HepG2 (cell line): ENCODE results near the gene SPIRE1. TPM values are rescaled to one million over a fixed set of nuclear protein-coding genes. Genes with fewer than 3 reads are reported as not detected.

Source experiments
- ATAC-seq: fragments of 200-7000 bp; cut with Tn5 transposase; 3 replicates; pipeline ENCODE4 v1.9.1; 2020; ENCODE audit warnings: mild to moderate bottlenecking, moderate library complexity
- BruUV-seq: library from RNA; stranded (reverse); fragments of 400-500 nt; replicated peaks from 2 replicates; lab custom pipeline; 2021; lab: Mats Ljungman, UMichigan
- CTCF ChIA-PET: fragments of 300-600 bp; formaldehyde crosslinking; extraction: SDS; loops from one replicate; lab custom pipeline; 2021; ENCODE audit warnings: low total read pairs, inconsistent platforms, low intra/inter-chr PET ratio; lab: Yijun Ruan, JAX
- POLR2A ChIA-PET: fragments of 350-600 bp; sonication (Branson Sonifier 250); formaldehyde crosslinking; loops from one replicate; lab custom pipeline; 2020; ENCODE audit warnings: antibody characterized with exemption, inconsistent platforms; lab: Yijun Ruan, JAX
- DNase-seq: peaks from one replicate; pipeline ENCODE4 v3.0.0-alpha.2; 2015; ENCODE audit warnings: low spot score
- FAIRE-seq: peaks from 3 replicates; lab custom pipeline; 2011; peaks lifted over from hg19 to GRCh38; lab: Jason Lieb, UNC
- H2AFZ ChIP-seq: one replicate; pipeline ENCODE4 v1.6.1; 2011; ENCODE audit warnings: low read length, inconsistent platforms
- H3K27ac ChIP-seq: fragments of 300-600 bp; 3 replicates; pipeline ENCODE4 v1.8.0; 2011; ENCODE audit warnings: mixed run types, mild to moderate bottlenecking, mixed read lengths, low read length, inconsistent platforms; ENCODE audit not compliant: insufficient read depth; ENCODE audit errors: extremely low read length
- H3K27me3 ChIP-seq, 2 experiments: fragments of 200-600 bp in 1 of 2; 2 replicates in 1 of 2; 3 replicates in 1 of 2; pipeline versions ENCODE4 v1.6.0 to v1.8.0; 2011; ENCODE audit warnings: low read length in 2 of 2, mild to moderate bottlenecking in 2 of 2, moderate library complexity in 2 of 2, inconsistent platforms in 1 of 2; ENCODE audit not compliant: insufficient read depth in 2 of 2, control insufficient read depth in 1 of 2
- H3K36me3 ChIP-seq, 2 experiments: fragments of 200-600 bp in 1 of 2; replicated peaks in 1 of 2; 2 replicates in 1 of 2; 3 replicates in 1 of 2; pipeline versions ENCODE4 v1.5.1 to v1.8.0; 2011; ENCODE audit warnings: low read length in 2 of 2, inconsistent platforms in 1 of 2; ENCODE audit not compliant: insufficient read depth in 2 of 2, control insufficient read depth in 1 of 2
- H3K4me1 ChIP-seq: 2 replicates; pipeline ENCODE4 v1.5.1; 2012; ENCODE audit warnings: low read length, inconsistent platforms; ENCODE audit not compliant: insufficient read depth
- H3K4me2 ChIP-seq: 2 replicates; pipeline ENCODE4 v1.6.0; 2011; ENCODE audit warnings: low read depth, low read length, inconsistent platforms
- H3K4me3 ChIP-seq, 3 experiments: fragments of 200-600 bp in 1 of 3; sonication (generic), shearing (Covaris generic) in 1 of 3; replicated peaks in 1 of 3; 2 replicates each; pipeline ENCODE4 v1.5.1; 2011 to 2016; ENCODE audit warnings: low read length in 3 of 3, inconsistent platforms in 2 of 3, low read depth in 2 of 3, mild to moderate bottlenecking in 2 of 3, control low read depth in 1 of 3, mixed read lengths in 1 of 3; ENCODE audit not compliant: insufficient read depth in 1 of 3
- H3K79me2 ChIP-seq: one replicate; pipeline ENCODE4 v1.6.1; 2011; ENCODE audit warnings: low read length, inconsistent platforms; ENCODE audit not compliant: insufficient read depth
- H3K9ac ChIP-seq: 2 replicates; pipeline ENCODE4 v1.6.0; 2011; ENCODE audit warnings: mild to moderate bottlenecking, low read depth, low read length, inconsistent platforms; ENCODE audit not compliant: insufficient read depth
- H3K9me3 ChIP-seq: 2 replicates; pipeline ENCODE4 v1.5.1; 2012; ENCODE audit warnings: mild to moderate bottlenecking, low read length
- H4K20me1 ChIP-seq: 2 replicates; pipeline ENCODE4 v1.6.0; 2011; ENCODE audit warnings: inconsistent platforms, mild to moderate bottlenecking, low read length, moderate library complexity; ENCODE audit not compliant: insufficient read depth
- CAMTA2 ChIP-seq: sonication (generic); formaldehyde crosslinking; IDR thresholded peaks from 2 replicates; pipeline ENCODE4 v1.4.0; 2020; ENCODE audit warnings: mild to moderate bottlenecking, missing genetic modification reagents, borderline replicate concordance
- CEBPZ ChIP-seq: IDR thresholded peaks from 2 replicates; pipeline ENCODE4 v1.6.1; 2012; ENCODE audit warnings: low read length, improper control_type of control experiment
- CREB1 ChIP-seq, 2 experiments: fragments of 450-650 bp in 1 of 2; IDR thresholded peaks; 2 replicates each; pipeline ENCODE4 v1.6.1; 2016 to 2017; ENCODE audit warnings: control low read depth in 1 of 2, mild to moderate bottlenecking in 1 of 2, missing compliant biosample characterization in 1 of 2, missing genetic modification characterization in 1 of 2
- CTCF ChIP-seq: sonication (generic); formaldehyde crosslinking; IDR thresholded peaks from 2 replicates; pipeline ENCODE4 v1.5.0; 2020; ENCODE audit warnings: mild to moderate bottlenecking, missing genetic modification reagents, moderate library complexity
- HMG20A ChIP-seq: IDR thresholded peaks from 2 replicates; pipeline ENCODE4 v1.6.1; 2016; ENCODE audit warnings: borderline replicate concordance
- JUNB ChIP-seq: sonication (generic); formaldehyde crosslinking; IDR thresholded peaks from 2 replicates; pipeline ENCODE4 v1.8.0; 2022; ENCODE audit warnings: missing genetic modification reagents, mild to moderate bottlenecking, borderline replicate concordance
- PTBP1 ChIP-seq: fragments of 200-400 bp; formaldehyde crosslinking; IDR thresholded peaks from 2 replicates; pipeline ENCODE4 v1.6.1; 2018; ENCODE audit warnings: low read length, low read depth; ENCODE audit not compliant: poor library complexity, severe bottlenecking
- RBAK ChIP-seq: sonication (generic); formaldehyde crosslinking; IDR thresholded peaks from 2 replicates; pipeline ENCODE4 v1.5.1; 2020; ENCODE audit warnings: mild to moderate bottlenecking, missing genetic modification reagents
- SRSF1 ChIP-seq: fragments of 200-400 bp; formaldehyde crosslinking; optimal IDR thresholded peaks from 2 replicates; pipeline ENCODE3; 2017; ENCODE audit warnings: mild to moderate bottlenecking, low read depth, low read length, moderate library complexity
- WGBS: methylation state at CpG from one replicate; pipeline ENCODE4 v1.1.6; 2017; ENCODE audit warnings: low lambda C conversion rate; 5-methylcytosine and 5-hydroxymethylcytosine counted together
- in situ Hi-C: cut with HindIII; loops from 2 replicates; pipeline ENCODE4 v1.10.0; 2017; ENCODE audit warnings: low pct_unique_long_range_greater_than_20kb; ENCODE audit not compliant: extremely low pct_ligation_motif_present
- intact Hi-C: fragments of 100-400 bp; cut with micrococcal nuclease; formaldehyde crosslinking; loops from one replicate; pipeline ENCODE4 v1.10.0; 2022; ENCODE audit not compliant: unreplicated experiment
- polyA plus RNA-seq, 8 experiments: library from polyadenylated mRNA; depleted of rRNA in 3 of 8; stranded (reverse) in 7 of 8; unstranded in 1 of 8; fragments of >200 nt; fragmentation: Illumina TruSeq in 4 of 8; extraction: Trizol in 4 of 8; gene quantifications; 2 replicates each; pipeline versions ENCODE4 v1.2.1 to v1.2.3, GENCODE V29; 2011 to 2016; ENCODE audit warnings: low read depth in 4 of 8, missing spikeins in 1 of 8, mixed read lengths in 1 of 8; ENCODE audit not compliant: insufficient read depth in 1 of 8
- total RNA-seq, 5 experiments: library from RNA; depleted of rRNA; stranded (reverse); fragments of >200 nt; fragmentation: Illumina TruSeq; extraction: Trizol; gene quantifications; 2 replicates each; pipeline ENCODE4 v1.2.3, GENCODE V29; 2016; ENCODE audit warnings: low read depth in 1 of 5
- TF ChIP-seq, protein P1 (sequence below): IDR thresholded peaks from 2 replicates; pipeline ENCODE4 v1.6.1; 2016; ENCODE audit warnings: missing compliant biosample characterization, missing genetic modification reagents, borderline replicate concordance
- TF ChIP-seq, protein P2 (sequence below): sonication (generic); formaldehyde crosslinking; conservative IDR thresholded peaks from 2 replicates; pipeline ENCODE4 v1.4.0; 2020; ENCODE audit warnings: missing genetic modification reagents

SPIRE1 gene
- total and polyA plus RNA-seq, 2 of the 13 experiments (the other 11 are each of a cell fraction or from before 2014, with no cell fraction given): 9.9 to 21.3 TPM

- TF ChIP-seq CREB1 (IDR thresholded peaks at IDR 0.05) (peak; percentile 40), CREB1 (CRISPR knock-in tag; IDR thresholded peaks at IDR 0.05) (no peak), CAMTA2 (CRISPR knock-in tag) (no peak), JUNB (CRISPR knock-in tag) (peak; percentile 38; the same call in 1 of the 2 replicates), HMG20A (no peak)
- TF ChIP-seq, protein P1, sequence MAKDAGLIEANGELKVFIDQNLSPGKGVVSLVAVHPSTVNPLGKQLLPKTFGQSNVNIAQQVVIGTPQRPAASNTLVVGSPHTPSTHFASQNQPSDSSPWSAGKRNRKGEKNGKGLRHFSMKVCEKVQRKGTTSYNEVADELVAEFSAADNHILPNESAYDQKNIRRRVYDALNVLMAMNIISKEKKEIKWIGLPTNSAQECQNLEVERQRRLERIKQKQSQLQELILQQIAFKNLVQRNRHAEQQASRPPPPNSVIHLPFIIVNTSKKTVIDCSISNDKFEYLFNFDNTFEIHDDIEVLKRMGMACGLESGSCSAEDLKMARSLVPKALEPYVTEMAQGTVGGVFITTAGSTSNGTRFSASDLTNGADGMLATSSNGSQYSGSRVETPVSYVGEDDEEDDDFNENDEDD (CRISPR knock-in tag): no peak
- TF ChIP-seq, protein P2, sequence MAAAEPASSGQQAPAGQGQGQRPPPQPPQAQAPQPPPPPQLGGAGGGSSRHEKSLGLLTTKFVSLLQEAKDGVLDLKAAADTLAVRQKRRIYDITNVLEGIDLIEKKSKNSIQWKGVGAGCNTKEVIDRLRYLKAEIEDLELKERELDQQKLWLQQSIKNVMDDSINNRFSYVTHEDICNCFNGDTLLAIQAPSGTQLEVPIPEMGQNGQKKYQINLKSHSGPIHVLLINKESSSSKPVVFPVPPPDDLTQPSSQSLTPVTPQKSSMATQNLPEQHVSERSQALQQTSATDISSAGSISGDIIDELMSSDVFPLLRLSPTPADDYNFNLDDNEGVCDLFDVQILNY (CRISPR knock-in tag): no peak
Measured at GRCh38 chr18:12403601-12404506, 254.1 kb downstream of the SPIRE1 start (continued).

- POLR2A ChIA-PET: no interaction called here
- Histone ChIP-seq H3K27ac (no peak overlapping the region), H3K4me2 (no peak overlapping the region), H3K4me3 (no peak overlapping the region), H3K4me1 (peaks cover 73% of the 10 kb centered on the region), H4K20me1 (no peaks in the 10 kb centered on the region), H3K9ac (no peak overlapping the region), H3K9me3 (no peaks in the 10 kb centered on the region), H2AFZ (no peak overlapping the region), H3K27me3 (peaks cover 0 to 29% of the 10 kb centered on the region in 2 experiments; a peak in 2 of 5 replicates), H3K79me2 (no peaks in the 10 kb centered on the region), H3K36me3 (no peaks in the 10 kb centered on the region)
- FAIRE-seq (no peak), ATAC-seq (peak; percentile 27; the same call in 2 of the 3 replicates), DNase-seq (no peak)
- 2% methylated on average over 6 of the region's 9 CpGs for WGBS
- intact Hi-C loops (no loop called here), in situ Hi-C loops (no loop called here)
- no TSS peak for BruUV-seq
- CTCF ChIA-PET: no interaction called here
- TF ChIP-seq PTBP1: no peak
- TF ChIP-seq CEBPZ: no peak
- no peak for TF ChIP-seq CTCF (CRISPR knock-in tag)
- TF ChIP-seq RBAK (CRISPR knock-in tag): no peak
- TF ChIP-seq SRSF1: no peak
Measured at GRCh38 chr18:12401881-12402280, 256.0 kb downstream of the SPIRE1 start.
